Fibroblast of lung (primary cell): Measurements from ENCODE around the gene CLSTN1.

Source experiments
- CTCF ChIP-seq, 2 donors: IDR thresholded peaks in 1 of 2; conservative IDR thresholded peaks in 1 of 2; 1 replicate in 1 of 2; 2 replicates in 1 of 2; pipeline ENCODE4 v1.5.1; 2011 to 2012; ENCODE audit warnings: low read length in 2 of 2, control low read depth in 1 of 2, inconsistent platforms in 1 of 2, low read depth in 1 of 2, mild to moderate bottlenecking in 1 of 2
- EZH2 ChIP-seq: IDR thresholded peaks from 2 replicates; pipeline ENCODE4 v1.5.1; 2012; ENCODE audit warnings: low read length, control low read depth, mild to moderate bottlenecking; ENCODE audit errors: missing control alignments

- TF ChIP-seq CTCF (conservative IDR thresholded peaks at IDR 0.05 in 1 of 2, IDR thresholded peaks at IDR 0.05 in 1 of 2; ENCODE audit: low read depth in 1 of 2, low read length in 2 of 2) (peak; percentile 48 to 57), EZH2 (no peak)
Measured at GRCh38 chr1:9721606-9722377, 102.0 kb downstream of the CLSTN1 start.
